Hepatic stellate cell (primary cell): ENCODE measurements around the gene VPS35.

ENCODE experiments used
- DNase-seq: peaks from one replicate; pipeline ENCODE4 v3.0.0; 2011; ENCODE audit warnings: low spot score

VPS35 gene

DNA sequence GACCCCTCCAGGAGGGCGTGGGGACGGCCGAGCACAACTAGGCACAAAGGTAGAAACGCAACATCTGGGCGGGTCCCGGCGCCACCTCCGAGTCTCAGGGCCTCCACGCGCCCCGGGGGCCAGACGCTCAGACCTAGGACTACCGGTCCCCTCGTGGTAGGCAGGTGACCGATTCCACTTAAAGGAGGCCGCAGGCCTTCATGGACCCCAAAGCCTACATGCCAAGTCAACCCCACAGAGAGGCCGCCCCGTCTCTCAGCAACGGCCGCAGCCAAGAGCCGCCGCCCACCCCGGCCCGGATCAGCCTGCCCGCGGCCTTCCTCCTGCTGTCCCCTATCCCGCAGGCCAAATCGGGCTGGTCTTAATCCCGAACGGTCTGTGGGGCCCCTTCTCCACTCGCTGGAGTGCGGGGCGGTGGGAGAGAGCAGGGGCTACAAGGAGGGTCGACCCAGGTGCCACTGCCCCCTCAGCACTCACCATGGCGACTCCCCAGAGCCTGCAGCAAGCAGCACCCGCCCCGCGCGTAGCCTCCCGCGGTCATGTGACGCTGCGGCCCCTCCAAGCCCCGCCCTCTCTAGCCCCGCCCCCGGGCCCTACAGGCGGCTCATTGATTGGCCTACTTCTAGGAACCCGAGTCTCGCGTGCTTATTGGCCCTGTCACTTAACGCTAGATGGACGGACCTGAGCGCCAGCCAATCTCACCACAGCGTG, at the start of gene VPS35:
TSS of gene VPS35 (minus strand) at position 525 of the 711 bp plus-strand sequence. CDS start at position 480, 45 bp downstream.
- DNase-seq = peak; percentile 97

DNA sequence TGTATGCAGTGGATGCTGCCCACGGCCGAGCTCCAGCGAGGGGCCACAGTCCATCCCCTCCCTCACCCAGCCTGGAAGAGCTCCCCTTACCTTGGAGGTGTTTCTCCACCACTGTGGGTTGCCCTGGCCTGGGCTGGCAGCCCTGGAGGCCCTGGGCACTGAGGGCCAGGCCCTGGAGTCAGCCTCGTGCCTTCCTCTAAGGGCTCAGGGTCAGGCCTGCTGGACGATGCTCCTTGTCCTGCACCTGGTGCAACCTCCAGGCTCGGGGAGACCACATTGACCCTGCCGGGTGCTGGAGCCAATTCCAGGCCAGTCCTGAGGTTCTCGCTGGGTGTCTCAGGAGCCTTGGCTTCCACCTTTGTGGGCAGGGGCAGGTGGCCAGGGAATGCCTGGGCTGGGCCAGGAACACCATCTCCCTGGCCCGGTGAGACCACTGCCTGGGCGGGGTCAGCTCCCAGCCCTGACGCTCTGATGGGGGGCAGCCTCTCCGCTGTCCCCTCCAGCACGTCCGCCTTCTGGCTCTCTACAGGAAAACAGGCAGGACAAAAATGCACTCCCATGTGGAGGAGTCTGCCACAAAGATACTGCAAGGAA, 48.7 kb upstream of the VPS35 start:
- DNase-seq = no peak

DNA sequence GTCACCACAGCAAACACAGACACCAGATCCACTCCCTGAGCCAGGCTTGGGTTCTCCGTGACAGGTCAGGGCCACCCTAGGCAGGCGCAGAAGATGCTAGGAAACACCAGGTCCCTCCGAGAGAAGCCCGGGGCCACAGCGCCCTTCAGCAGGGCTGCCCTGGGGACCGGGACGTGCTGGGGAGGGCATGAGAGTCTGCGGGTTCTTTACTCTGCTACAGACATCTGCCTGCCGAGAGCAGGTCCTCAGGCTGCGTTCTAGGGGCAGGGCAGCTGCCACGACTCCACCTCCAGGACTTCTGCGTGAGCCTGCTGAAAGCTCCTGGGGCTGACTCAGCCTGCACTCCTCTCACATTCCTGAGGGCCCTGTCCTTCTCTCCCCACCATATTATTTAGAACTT, 47.7 kb upstream of the VPS35 start:
- peak; percentile 80 for DNase-seq

DNA sequence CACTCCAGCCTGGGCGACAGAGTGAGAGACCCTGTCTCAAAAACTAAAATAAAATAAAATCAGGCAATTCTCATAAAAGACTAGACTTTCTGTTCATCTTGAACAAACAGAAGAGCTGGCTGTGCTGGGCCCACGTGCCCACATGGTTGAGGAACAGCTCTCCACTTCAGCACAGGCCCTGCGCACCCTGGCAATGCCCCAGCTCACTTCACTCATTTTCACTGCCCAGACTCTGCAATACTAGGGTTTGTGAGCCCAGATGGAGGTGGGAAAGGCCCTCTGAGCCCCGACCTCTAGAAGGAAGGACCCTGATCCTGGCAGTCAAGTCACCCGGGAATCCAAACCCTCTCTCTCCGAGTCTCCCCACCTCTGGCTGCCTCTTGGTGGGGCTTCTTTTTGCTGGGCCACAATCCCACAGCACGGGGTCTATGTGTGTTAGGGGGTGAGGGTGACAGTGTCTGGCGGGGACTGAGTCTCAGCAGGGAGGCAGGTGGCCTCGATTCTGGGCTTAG, 44.4 kb upstream of the VPS35 start:
- DNase-seq = no peak

DNA sequence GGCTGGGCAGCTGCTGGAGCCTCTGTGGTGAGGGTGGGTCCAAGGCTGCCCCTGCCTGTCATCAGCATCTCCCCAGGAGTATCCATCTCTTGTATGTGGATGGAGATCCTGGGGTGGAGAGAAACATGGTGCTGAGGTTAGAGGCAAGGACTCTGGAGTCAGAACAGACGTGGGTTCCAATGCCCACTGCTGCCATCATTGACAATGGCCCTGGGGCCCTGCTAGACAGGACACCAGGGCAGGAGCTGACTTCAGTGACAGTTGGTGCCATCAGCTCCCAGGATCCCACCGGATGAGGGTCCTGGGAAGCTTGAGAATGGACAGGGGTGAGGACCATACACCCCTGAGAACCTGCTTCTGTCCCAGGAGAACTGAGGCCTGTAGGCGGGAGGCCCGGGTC, 43.6 kb upstream of the VPS35 start:
- no peak for DNase-seq

DNA sequence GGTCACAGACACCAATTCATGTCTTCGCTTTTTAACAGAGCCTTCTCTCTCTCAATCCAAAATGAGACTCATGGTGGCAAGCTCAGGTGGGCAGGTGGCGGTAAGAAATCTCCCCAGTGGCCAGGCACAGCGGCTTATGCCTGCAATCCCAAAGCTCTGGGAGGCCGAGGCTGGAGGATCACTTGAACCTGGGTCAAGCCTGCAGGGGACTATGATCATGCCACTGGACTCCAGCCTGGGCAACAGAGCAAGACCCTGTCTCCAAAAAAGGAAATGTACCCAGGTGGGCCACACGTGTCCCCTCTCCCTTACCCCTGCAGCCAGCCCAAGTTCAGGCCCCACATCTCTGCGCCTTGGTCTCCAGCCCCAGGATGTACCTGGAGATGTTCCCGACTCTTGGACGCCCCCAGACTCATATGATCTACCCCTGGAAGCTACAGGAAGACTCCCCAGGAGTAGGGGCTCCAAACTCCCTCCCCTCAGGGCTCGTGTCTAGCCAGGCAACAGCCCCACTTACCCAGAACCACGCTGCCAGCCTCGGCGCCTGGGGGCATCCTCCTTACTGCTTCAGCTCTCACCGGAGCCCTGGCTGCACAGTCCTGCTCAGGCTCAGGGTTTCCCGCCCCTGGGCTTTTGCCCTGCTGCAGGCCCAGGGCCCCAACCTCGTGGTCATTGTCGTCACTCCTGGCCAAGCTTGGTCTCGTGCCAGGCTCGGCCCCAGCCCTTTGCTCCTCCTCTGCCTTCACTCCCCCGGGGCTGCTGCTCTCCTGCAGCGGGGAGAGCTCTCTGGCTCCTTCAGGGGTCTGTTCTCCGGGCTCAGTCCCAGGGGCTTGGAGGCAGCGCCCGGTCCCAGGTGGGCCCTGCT, 42.9 kb upstream of the VPS35 start:
- DNase-seq = no peak

DNA sequence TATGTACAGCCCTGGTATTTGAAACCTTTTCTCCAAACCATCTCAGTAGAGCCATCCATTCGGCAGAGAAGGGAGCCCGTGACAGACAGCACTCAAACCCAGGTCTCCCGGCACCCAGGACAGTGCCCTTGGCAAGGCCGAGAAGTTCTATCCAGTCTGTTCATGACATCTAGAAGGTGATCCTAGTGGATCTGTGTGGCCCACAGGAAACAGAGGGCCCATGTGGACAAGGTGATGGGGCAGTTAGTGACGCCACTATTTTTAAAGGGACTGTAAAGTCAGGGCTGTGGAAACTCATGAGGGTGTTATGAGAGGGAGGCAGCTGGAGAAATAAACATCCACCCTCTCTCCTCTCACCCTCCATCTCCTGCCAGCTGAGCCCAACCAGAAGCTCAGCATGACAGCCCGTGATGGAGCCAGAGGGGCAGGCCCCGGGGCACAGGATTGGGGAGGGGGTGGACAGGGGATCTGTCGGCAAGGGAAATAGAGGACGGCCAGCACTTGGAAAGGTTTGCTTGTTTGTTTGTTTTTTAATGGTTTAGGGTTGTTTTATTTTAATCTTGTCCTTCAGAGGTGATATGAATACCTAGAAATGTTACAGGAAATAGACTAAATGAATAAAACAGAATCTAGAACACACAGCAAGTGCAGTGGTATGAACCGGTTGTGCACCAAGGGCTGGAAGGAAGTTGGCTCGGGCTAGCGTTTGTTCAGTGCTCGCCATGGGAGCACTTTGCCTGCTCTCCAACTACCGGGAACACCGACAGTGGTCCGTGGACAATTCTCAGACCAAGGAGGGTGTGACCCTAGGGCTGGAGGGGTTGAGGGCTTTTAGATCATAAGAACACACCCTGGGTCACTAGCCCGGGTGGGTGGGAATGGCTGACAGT, 42.1 kb upstream of the VPS35 start:
- DNase-seq = no peak

DNA sequence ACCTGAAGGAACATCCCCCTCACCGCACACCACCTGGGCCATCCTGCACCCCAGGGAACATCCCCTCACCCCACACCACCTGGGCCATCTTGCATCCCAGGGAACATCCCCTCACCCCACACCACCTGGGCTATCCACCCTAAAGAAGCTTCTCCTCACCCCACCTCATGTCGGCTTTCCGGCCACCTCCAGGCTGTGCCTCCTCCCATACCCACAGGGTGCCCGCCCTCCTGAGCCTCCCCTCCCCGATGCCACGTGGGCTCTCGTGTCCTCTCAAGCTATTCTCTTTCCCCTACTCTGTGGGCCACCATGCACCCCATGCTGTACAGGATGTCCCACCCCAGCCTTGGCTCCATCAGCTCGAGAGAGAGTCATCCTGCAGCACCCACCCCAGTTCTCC, 41.1 kb upstream of the VPS35 start:
- no peak for DNase-seq

DNA sequence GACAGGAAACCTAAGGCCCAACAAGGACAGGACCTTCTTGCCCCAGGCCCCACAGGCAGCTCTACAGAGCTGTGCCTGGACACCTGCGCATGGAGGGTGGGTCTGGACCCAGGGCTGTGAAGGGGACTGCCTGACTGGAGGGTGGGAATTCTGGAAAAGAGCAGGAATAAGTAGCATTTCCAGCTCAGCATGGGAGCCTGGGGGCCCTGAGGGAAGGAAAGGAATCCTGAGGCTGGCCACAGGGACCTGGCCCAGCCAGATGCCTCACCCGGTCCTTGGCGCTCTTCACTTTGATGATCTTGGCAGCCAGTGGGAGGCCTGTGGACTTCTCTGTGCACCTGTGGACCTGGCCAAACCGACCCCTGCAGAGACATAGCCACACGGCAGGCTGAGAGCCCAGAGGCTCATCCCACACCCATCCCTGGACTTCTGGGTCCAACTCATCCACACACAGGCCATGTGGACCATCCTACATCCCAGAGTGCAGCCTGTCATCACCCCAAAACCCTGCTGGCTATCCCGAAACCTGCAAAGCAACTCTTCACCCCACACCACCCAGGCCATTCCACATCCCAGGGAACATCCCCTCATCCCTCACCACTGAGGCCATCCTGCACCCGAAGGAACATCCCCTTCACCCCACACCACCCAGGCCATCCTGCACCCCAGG, 40.5 kb upstream of the VPS35 start:
- DNase-seq = no peak

DNA sequence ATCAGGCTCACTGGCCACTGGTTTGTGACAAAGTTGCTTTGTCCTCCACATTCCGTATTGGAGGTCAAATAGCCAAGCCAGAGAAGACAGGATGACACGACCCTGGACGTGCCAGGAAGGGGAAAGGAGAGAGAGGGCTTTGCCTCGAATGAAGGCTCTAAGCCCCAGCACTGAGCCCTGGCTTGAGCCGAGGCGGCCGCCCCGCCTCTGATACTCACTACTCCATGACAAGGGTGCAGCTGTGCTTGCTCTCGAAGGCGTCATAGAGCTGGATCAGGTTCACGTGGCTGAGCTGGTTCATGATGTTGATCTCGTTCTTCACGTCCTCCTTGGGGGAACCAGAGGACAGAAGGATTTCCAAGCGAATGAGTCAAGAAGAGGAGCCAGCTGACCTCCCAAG, 39.8 kb upstream of the VPS35 start:
- DNase-seq = no peak

DNA sequence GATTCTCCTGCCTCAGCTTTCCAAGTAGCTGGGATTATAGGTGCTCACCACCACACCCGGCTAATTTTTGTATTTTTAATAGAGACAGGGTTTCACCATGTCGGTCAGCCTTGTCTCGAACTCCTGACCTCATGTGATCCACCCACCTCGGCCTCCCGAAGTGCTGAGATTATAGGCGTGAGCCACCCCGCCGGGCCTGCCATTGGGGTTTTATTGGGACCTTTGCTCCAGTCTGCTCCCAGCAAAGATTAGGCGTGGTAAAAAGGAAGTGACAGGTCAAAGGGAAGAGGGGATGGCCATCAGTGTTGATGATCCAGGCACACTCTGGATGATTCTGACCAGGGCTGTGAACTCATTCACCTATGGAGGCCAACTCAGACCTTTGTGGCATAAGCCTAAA, 38.7 kb upstream of the VPS35 start:
- no peak for DNase-seq

DNA sequence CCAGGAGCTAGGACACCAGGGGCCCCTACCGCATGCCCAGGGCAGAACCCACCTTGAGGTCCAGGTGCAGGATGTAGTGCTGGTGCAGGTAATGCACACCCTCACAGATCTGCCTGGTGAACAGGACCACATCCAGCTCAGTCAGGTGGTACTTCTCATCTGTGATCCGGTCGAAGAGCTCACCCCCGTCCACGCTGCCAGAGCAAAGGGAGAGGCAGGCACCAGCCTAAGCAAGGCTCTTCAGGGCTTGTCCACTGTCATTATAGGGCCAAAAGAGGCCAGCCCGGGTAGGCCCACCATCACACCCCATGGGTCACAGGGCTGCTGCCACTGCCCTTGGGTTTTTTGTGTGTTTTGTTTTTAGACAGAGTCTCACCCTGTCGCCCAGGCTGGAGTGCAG, 38.2 kb upstream of the VPS35 start:
- DNase-seq = no peak

DNA sequence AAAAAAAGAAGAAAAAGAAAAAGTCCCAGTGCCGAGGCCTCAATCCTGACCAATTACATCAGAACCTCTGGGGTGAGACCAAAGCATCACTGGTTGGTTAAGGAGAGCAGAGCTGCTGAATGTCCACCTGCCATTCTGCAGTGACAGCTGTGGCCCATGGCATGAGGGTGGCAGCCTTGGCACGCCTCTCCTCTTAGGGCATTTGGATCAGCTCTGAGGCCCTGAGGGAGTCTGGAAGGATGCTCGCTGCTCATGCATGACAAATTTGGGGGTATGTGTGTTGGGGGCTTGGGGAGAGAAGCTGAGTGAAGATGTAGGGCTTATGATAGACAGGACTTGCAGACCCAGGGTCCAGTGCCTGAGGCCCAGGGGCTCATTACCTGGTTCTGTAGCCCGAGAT, 32.9 kb upstream of the VPS35 start:
- DNase-seq = no peak

DNA sequence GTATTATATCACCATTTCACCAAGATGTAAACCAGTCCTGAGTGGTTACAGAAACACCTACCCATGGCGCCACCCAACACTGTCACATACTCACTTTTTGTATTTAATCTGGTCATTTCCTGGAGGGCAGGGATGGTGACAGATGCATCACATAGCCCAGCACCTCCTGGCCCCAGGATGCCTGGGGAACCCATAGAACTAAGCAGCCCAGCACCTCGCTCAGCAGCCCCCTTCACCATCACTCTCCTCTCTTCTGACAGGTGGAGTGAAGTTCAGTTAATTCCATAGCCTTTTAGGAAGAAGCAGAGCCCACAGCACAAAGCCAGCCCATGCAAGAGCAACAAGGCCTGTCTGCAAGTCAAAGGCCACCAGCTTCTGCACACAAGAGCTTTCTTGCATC, 31.6 kb upstream of the VPS35 start:
- no peak for DNase-seq

DNA sequence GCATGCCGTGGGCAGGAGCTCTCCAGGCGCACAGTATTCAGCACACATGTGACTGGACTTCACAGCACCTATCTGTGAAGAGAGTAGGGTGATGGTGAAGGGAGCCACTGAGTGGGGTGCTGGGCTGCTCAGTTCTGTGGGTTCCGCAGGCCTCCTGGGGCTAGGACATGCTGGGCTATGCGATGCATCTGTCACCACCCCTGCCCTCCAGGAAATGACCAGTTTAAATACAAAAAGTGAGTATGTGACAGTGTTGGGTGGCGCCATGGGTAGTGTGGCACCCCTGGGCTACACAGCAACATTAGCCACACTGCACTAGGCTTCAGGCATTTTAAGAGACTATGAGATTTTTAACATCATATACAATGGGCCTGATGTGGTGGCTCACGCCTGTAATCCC, 30.6 kb upstream of the VPS35 start:
- no peak for DNase-seq

DNA sequence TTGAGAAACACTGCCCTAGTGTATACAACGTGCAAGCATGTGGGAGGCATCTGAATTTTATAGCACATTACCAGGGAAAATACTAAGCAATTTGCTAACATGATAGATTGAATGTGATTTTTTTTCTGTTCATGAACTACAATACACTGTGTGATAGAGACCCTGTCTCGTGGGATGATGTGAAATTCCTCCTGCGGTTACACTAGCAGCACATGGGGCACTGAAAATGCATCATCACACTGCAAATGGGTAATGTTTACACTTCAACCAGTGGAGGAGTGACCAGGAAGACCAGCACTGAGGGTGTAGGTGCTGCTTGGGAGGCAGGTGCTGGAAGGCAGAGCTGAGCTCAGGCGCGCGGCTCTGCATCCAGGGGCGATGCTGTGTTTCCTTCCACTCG, 29.2 kb upstream of the VPS35 start:
- DNase-seq = no peak

DNA sequence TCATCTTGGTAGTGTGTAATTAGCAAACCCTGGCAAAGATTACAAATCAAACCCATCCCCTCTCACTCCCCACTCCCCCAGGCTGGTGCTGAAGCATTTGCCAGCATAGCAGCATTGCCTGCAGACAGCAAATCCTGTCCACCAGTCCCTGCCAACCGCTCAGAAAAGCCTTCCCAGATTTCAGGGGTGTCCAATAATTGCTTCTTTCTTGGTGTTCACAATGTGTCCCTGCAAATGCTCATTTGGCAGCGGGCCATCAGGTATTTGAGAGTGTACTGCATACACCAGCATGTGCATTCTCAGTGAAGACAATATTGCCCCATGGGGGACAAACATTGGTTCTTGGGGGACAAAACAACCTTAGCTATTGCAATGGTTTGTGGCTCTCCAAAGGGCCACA, 28.7 kb upstream of the VPS35 start:
- DNase-seq = no peak

DNA sequence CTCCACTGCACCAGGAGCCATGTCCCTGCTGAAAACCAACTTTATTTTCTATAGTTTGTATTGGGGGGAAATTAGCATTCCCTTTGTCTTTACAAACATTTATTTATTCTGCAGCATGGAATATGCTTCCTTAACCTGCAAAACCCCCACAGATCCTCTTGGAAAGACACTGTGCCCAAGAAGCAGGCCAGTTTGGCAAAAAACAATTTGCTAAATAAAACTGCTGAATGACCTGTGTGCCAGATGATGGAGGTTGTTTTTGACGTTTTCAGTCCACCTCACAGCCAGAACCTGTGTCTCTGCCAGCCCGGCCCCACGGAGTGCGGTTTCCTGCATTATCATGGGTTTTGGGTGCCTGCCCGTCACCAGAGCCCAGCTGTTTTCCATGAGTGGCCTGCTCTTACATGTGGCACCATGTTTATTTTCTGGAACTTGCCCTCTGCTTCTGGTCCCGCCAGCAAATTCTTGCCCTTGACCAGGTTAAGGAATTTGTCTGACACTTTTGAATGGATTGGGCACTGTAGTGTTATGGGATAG, 26.9 kb upstream of the VPS35 start:
- DNase-seq = no peak

DNA sequence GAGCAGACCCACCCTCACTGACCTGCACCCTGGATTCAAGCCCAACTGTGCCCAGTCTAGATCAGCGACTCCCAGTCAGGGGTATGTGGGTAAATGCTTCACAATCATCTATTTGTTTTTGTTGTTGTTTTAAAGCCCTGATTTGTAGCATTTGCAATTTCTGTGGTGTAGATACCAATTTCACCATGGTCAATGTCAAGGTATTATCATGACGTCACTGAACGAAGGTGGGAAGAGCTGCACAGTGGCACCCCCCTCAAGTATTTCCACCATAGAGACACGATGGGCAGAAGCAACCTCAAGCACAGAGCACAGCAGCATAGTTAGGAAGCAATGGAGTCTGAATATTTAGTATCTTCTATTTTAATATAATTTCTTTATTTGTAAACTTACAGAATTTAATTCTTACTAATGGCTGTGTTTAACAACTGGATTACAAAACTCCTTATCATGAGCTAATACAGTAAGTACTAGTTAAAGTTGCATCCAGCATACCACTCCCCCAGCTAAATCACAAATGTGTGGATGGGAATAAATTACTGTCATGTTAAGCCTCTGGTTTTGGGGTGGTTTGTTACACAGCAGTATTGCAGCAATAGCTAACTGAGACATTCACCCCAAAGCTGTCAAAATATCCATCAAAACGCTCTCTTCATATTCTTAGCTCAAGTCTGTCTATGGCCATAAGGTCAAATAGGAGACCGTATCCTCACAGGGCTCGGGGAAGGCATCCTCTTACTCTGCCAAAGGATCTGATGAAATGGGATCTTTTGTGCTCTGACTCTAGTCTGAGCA, 26.0 kb upstream of the VPS35 start:
- DNase-seq = no peak

DNA sequence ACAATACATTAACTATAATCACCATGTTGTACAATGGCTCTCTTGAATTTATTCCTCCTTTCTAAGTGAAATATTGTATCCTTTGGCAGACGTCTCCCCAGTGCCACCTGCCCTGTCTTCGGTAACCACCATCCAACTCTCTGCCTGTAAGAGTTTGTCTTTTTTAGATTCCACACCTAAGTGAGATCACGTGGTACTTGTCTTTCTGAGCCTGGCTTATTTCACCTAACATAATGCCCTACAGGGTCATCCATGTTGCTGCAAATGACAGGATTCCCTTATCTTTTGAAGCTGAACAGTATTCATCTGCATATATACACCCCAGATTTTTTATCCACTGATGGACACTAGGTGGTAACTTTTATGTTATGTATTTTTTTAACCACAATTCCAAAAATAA, 24.7 kb upstream of the VPS35 start:
- DNase-seq = no peak
